Pancreas (tissue), 10 donors: ENCODE measurements around the gene PAX9. TPM values are rescaled to one million over a fixed set of nuclear protein-coding genes. Genes with fewer than 3 reads are reported as not detected.

ENCODE experiments used
- ATAC-seq, 4 donors: fragments of 200-7000 bp; cut with Tn5 transposase; one replicate each; pipeline versions ENCODE4 v1.8.0 to v1.9.1; 2020; ENCODE audit warnings: mild to moderate bottlenecking in 4 of 4, moderate library complexity in 4 of 4
- DNase-seq, 6 donors: peaks; one replicate each; pipeline ENCODE4 v3.0.0-alpha.2; 2020
- FAIRE-seq: peaks from 2 replicates; lab custom pipeline; 2012; peaks lifted over from hg19 to GRCh38; lab: Jason Lieb, UNC
- H3K27ac ChIP-seq, 4 donors: fragments of 200-600 bp; sonication (generic); 1 replicate in 3 of 4; 2 replicates in 1 of 4; pipeline versions ENCODE4 v1.5.0 to v1.8.0; 2020
- H3K27me3 ChIP-seq, 4 donors: fragments of 200-600 bp; one replicate each; pipeline ENCODE4 v1.8.0; 2021
- H3K36me3 ChIP-seq, 3 donors: fragments of 200-600 bp; sonication (generic) in 1 of 3; one replicate each; pipeline versions ENCODE4 v1.5.0 to v1.8.0; 2020 to 2021
- H3K4me1 ChIP-seq, 3 donors: fragments of 200-600 bp; one replicate each; pipeline ENCODE4 v1.8.0; 2021
- H3K4me3 ChIP-seq, 4 donors: fragments of 200-600 bp; sonication (generic) in 2 of 4; one replicate each; pipeline versions ENCODE4 v1.5.0 to v1.8.0; 2020 to 2021
- H3K9me3 ChIP-seq, 4 donors: fragments of 200-600 bp; one replicate each; pipeline ENCODE4 v1.8.0; 2021
- WGBS, 2 donors: extraction: QIAGEN DNeasy Blood & Tissue Kit; methylation state at CpG; one replicate each; pipeline ENCODE4 v1.1.7; 2013; 5-methylcytosine and 5-hydroxymethylcytosine counted together
- intact Hi-C, 3 donors: fragments of 100-400 bp; cut with DNase I; formaldehyde crosslinking; loops; one replicate each; pipeline versions ENCODE4 v1.11.1 to v1.14.2; 2022
- polyA plus RNA-seq, 2 donors: library from polyadenylated mRNA; stranded (reverse); fragments of 200-250 nt; gene quantifications; one replicate each; pipeline ENCODE4 v1.2.3, GENCODE V29; 2013
- total RNA-seq, 6 donors: library from RNA; stranded (reverse); fragmentation: NEBNext Ultra II Directional in 4 of 6; extraction: Animal tissue kit (Norgen Biotek cat#: 25700) in 4 of 6; gene quantifications; one replicate each; pipeline versions ENCODE4 v1.2.1 to v1.2.4, GENCODE V29; 2021 to 2023
- TF ChIP-seq, protein P1 (sequence below), 4 donors: fragments of 200-600 bp; sonication (generic) in 3 of 4; IDR thresholded peaks; one replicate each; pipeline versions ENCODE4 v1.5.0 to v1.8.0; 2021; ENCODE audit warnings: antibody characterized with exemption in 4 of 4
- donor health status: healthy with polysubstance abuse.
- donor health status: DM: no; HTN: no; CAD: no; lungs with moderate emphysema.
- donor health status: DM: no; HTN: no; CAD: no.
- donor health status: control.
- donor health status: control.
- donor health status: Bipolar disorder and iron deficiency.
- donor health status: DM: yes; HTN: yes; CAD: no.
- donor health status: DM: no; HTN: no; CAD: no.
- donor health status: DM: no; HTN: no; CAD: no.
- donor health status: DM: yes; HTN: yes; CAD: no.

PAX9 gene
- total and polyA plus RNA-seq, 8 donors, result 0.04 to 0.23 (median 0.16) TPM; not detected in 4

DNA sequence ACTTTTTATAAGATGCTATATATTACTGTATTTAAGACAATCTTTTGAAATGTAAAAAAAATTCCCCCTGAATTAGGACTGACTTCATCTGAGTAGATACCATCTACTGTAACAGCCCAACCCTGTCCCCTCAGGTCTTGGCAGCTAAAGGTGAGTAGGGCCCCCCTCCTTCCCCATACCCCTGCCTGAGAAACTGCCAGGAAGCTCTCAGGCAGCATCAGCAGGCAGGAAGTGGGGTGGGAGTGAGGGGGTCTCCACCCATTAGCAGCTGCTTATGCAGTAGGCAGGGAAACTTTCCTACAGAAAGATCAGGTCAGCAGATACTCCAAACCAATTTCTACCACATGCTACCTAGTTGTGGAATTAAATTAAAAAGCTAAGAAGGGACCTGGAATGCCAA is 62.5 kb downstream of the PAX9 start:
- Histone ChIP-seq H3K36me3 (no peaks in the 10 kb centered on the region), H3K4me3 (no peak overlapping the region), H3K27me3 (no peaks in the 10 kb centered on the region), H3K27ac (no peak overlapping the region), H3K4me1 (no peaks in the 10 kb centered on the region), H3K9me3 (no peaks in the 10 kb centered on the region)
- ATAC-seq, result no peak
- TF ChIP-seq, protein P1, sequence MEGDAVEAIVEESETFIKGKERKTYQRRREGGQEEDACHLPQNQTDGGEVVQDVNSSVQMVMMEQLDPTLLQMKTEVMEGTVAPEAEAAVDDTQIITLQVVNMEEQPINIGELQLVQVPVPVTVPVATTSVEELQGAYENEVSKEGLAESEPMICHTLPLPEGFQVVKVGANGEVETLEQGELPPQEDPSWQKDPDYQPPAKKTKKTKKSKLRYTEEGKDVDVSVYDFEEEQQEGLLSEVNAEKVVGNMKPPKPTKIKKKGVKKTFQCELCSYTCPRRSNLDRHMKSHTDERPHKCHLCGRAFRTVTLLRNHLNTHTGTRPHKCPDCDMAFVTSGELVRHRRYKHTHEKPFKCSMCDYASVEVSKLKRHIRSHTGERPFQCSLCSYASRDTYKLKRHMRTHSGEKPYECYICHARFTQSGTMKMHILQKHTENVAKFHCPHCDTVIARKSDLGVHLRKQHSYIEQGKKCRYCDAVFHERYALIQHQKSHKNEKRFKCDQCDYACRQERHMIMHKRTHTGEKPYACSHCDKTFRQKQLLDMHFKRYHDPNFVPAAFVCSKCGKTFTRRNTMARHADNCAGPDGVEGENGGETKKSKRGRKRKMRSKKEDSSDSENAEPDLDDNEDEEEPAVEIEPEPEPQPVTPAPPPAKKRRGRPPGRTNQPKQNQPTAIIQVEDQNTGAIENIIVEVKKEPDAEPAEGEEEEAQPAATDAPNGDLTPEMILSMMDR (IDR thresholded peaks at IDR 0.05), result no peak
- no peak for DNase-seq
- no peak for FAIRE-seq
- intact Hi-C loops, result no loop called here

DNA sequence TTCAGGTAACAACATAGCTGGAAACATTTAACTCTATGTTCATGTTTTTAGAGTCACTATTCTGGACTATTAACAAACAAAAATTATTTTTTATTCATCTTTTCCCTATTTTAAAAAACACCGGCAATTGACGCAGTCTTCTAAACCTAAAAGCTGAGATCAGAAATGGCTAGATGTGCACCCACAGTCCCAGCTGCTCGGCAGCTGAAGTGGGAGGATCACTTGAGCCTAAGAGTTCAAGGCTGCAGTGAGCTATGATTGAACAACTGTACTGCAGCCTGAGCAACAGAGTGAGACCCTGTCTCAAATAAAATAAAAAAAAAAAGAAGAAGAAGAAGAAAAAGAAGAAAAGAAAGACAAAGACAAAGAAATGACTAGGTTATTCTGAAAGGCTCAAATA is 64.5 kb downstream of the PAX9 start:
- TF ChIP-seq, protein P1 (IDR thresholded peaks at IDR 0.05), result no peak
- Histone ChIP-seq H3K36me3 (no peaks in the 10 kb centered on the region), H3K4me1 (no peaks in the 10 kb centered on the region), H3K4me3 (no peak overlapping the region), H3K27me3 (no peaks in the 10 kb centered on the region), H3K9me3 (no peaks in the 10 kb centered on the region), H3K27ac (no peak overlapping the region)
- intact Hi-C loops, result no loop called here
- no peak for FAIRE-seq
- no peak for ATAC-seq
- WGBS, 2 donors, result 86 to 87% methylated on average over 3 of the region's 3 CpGs
- DNase-seq, result no peak

Other genes with a start within 250 kb of the PAX9 start
- under 1 TPM in 1 of 6 donors, not detected in 5; 0.25 TPM for gene NKX2-1, start 141.6 kb upstream of the PAX9 start, total RNA-seq
- not detected for gene NKX2-1, start 141.6 kb upstream of the PAX9 start, polyA plus RNA-seq
- gene NKX2-8, start 79.2 kb upstream of the PAX9 start, total RNA-seq, result under 1 TPM in 1 of 6 donors, not detected in 5; 0.31 TPM
- not detected for gene NKX2-8, start 79.2 kb upstream of the PAX9 start, polyA plus RNA-seq